NK-92 treated with Interleukin-12 subunit alpha and Interleukin-12 subunit beta, amount 100 ng/mL, for 24 hours (cell line): Measurements from ENCODE around the gene ZNF668.
A peak's percentile ranks its signal among the peaks of the same experiment; 100 is the strongest.

Experiments used
- DNase-seq: peaks from one replicate; lab custom pipeline; 2025; lab: John Stamatoyannopoulos, UW

The ZNF668 gene

GRCh38 chr16:31073970-31074813 is at the start of gene ZNF668, which contains the start of gene ZNF646:
Gene ZNF668, minus strand, starts transcription at chr16:31074240. Its CDS starts 9,781 bp downstream, at chr16:31064459.
Gene ZNF646, plus strand, starts transcription at chr16:31074422. Its CDS starts 1,903 bp downstream, at chr16:31076325.
- peak; percentile 98 for DNase-seq

- no peak for DNase-seq
These were observed 46.1 kb upstream of the ZNF668 start for GRCh38 chr16:31120129-31120528.

GRCh38 chr16:31118223-31119155 is 44.4 kb upstream of the ZNF668 start:
- no peak for DNase-seq

- DNase-seq, result peak; percentile 97
These were observed 43.6 kb upstream of the ZNF668 start, which contains the start of gene KAT8 for GRCh38 chr16:31117384-31118222. Gene KAT8, plus strand, starts transcription at chr16:31117664. Its CDS starts 18 bp downstream, at chr16:31117682.

- no peak for DNase-seq
These were observed 40.4 kb upstream of the ZNF668 start for GRCh38 chr16:31114468-31114867.

- DNase-seq, result no peak
These were observed 39.4 kb upstream of the ZNF668 start for GRCh38 chr16:31113121-31114120.

GRCh38 chr16:31112711-31113110 is 38.7 kb upstream of the ZNF668 start:
- no peak for DNase-seq

GRCh38 chr16:31111881-31112466 is 37.9 kb upstream of the ZNF668 start:
- DNase-seq, result no peak

GRCh38 chr16:31110106-31111034 is 36.3 kb upstream of the ZNF668 start:
- DNase-seq, result no peak

- DNase-seq, result no peak
These were observed 35.6 kb upstream of the ZNF668 start for GRCh38 chr16:31109622-31110021.

- no peak for DNase-seq
These were observed 34.9 kb upstream of the ZNF668 start for GRCh38 chr16:31108794-31109558.

- DNase-seq, result peak; percentile 73
These were observed 34.2 kb upstream of the ZNF668 start, which contains the start of gene BCKDK for GRCh38 chr16:31108035-31108793. Gene BCKDK, plus strand, starts transcription at chr16:31108386. Its CDS starts 838 bp downstream, at chr16:31109224.

GRCh38 chr16:31107465-31107867 is 33.4 kb upstream of the ZNF668 start:
- DNase-seq, result no peak

GRCh38 chr16:31106509-31107464 is 32.7 kb upstream of the ZNF668 start:
- no peak for DNase-seq

GRCh38 chr16:31105677-31106213 is 31.7 kb upstream of the ZNF668 start:
- peak; percentile 63 for DNase-seq
